Activated CD4-positive, alpha-beta T cell treated with anti-CD3 and anti-CD28 coated beads for 36 hours (primary cell): ENCODE data around the gene IL32. TPM values are rescaled to one million over a fixed set of nuclear protein-coding genes. Genes with fewer than 3 reads are reported as not detected.
"Not testable (repeated sequence)": the region's sequence is repeated elsewhere in the genome, so short reads cannot be mapped to it uniquely, and the experiment has no call there.

Experiments
- ATAC-seq: fragments of 200-7000 bp; cut with Tn5 transposase; one replicate; pipeline ENCODE4 v1.10.0; 2021; ENCODE audit warnings: mild to moderate bottlenecking, moderate library complexity
- CTCF ChIA-PET: fragments of 350-600 bp; sonication (Branson Sonifier 250); formaldehyde crosslinking; loops from one replicate; lab custom pipeline; 2021; ENCODE audit warnings: antibody characterized with exemption; lab: Charles Lee
- POLR2A ChIA-PET: fragments of 350-600 bp; sonication (Branson Sonifier 250); formaldehyde crosslinking; loops from one replicate; lab custom pipeline; 2021; ENCODE audit warnings: antibody characterized with exemption, inconsistent platforms; lab: Charles Lee
- DNase-seq: peaks from one replicate; pipeline ENCODE4 v3.0.0-alpha.2; 2020
- H3K27ac Mint-ChIP-seq: one replicate; pipeline ENCODE4 v1.8.0; 2021; ENCODE audit warnings: mixed read lengths
- H3K27me3 Mint-ChIP-seq: one replicate; pipeline ENCODE4 v1.8.0; 2021; ENCODE audit warnings: mixed read lengths
- H3K36me3 Mint-ChIP-seq: one replicate; pipeline ENCODE4 v1.8.0; 2021; ENCODE audit warnings: low read depth, mixed read lengths
- H3K4me1 Mint-ChIP-seq: one replicate; pipeline ENCODE4 v1.8.0; 2021; ENCODE audit warnings: mixed read lengths
- H3K4me3 Mint-ChIP-seq: one replicate; pipeline ENCODE4 v1.8.0; 2021; ENCODE audit warnings: mild to moderate bottlenecking, moderate library complexity, mixed read lengths
- H3K9me3 Mint-ChIP-seq: one replicate; pipeline ENCODE4 v1.8.0; 2021; ENCODE audit warnings: low read depth, mixed read lengths
- intact Hi-C, 2 experiments: fragments of 100-400 bp; cut with DNase I in 1 of 2; cut with micrococcal nuclease in 1 of 2; formaldehyde crosslinking; loops; one replicate each; pipeline versions ENCODE4 v1.14.2 to v1.15.1; 2022 to 2024; cut with DNase I, micrococcal nuclease
- total RNA-seq, 2 experiments: library from RNA; stranded (reverse); gene quantifications; one replicate each; pipeline ENCODE4 v1.2.3, GENCODE V29; 2021

Gene IL32
- total RNA-seq, 2 experiments from 2014 or later, result 1,864 to 2,360 TPM

GRCh38 chr16:3051494-3051893, 13.9 kb upstream of the IL32 start:
- peaks cover 14% of the 10 kb centered on the region for H3K27me3 Mint-ChIP-seq
- no peak overlapping the region for H3K4me3 Mint-ChIP-seq
- ChIA-PET POLR2A (interaction anchor here (1.0 kb wide), 1 partner anchor 21 kb away, joined by 3 read pairs; no protein-coding TSS in a partner anchor), CTCF (interaction anchor here (0.6 to 6.0 kb wide), 4 partner anchors 20 to 115 kb away, joined by 3 to 61 read pairs (median 4); no protein-coding TSS in a partner anchor)
- DNase-seq (no peak), ATAC-seq (no peak)
- H3K27ac Mint-ChIP-seq, result no peak overlapping the region
- peaks cover 6% of the 10 kb centered on the region for H3K36me3 Mint-ChIP-seq
- intact Hi-C loops, result no loop called here
- H3K4me1 Mint-ChIP-seq, result peaks cover 30% of the 10 kb centered on the region
- H3K9me3 Mint-ChIP-seq, result no peaks in the 10 kb centered on the region

GRCh38 chr16:3052571-3053329, 12.7 kb upstream of the IL32 start:
- ATAC-seq, result peak; percentile 79

GRCh38 chr16:3053330-3053710, 12.1 kb upstream of the IL32 start:
- peaks cover 12% of the 10 kb centered on the region for H3K36me3 Mint-ChIP-seq
- H3K4me3 Mint-ChIP-seq, POLR2A ChIA-PET, H3K27me3 Mint-ChIP-seq, CTCF ChIA-PET, H3K9me3 Mint-ChIP-seq, H3K27ac Mint-ChIP-seq, DNase-seq, intact Hi-C loops: not testable (repeated sequence)
- ATAC-seq, result peak; percentile 1
- peaks cover 37% of the 10 kb centered on the region for H3K4me1 Mint-ChIP-seq

More at GRCh38 chr16:3052571-3053329, 12.7 kb upstream of the IL32 start:
- H3K27me3 Mint-ChIP-seq, intact Hi-C loops, H3K4me3 Mint-ChIP-seq, H3K9me3 Mint-ChIP-seq, POLR2A ChIA-PET: not testable (repeated sequence)
- peaks cover 12% of the 10 kb centered on the region for H3K36me3 Mint-ChIP-seq
- CTCF ChIA-PET, result interaction anchor here (6.0 kb wide), 1 partner anchor 21 kb away, joined by 61 read pairs; no protein-coding TSS in a partner anchor
- H3K27ac Mint-ChIP-seq, result peak overlapping the region; percentile 25
- peaks cover 37% of the 10 kb centered on the region for H3K4me1 Mint-ChIP-seq
- peak; percentile 67 for DNase-seq

DNA sequence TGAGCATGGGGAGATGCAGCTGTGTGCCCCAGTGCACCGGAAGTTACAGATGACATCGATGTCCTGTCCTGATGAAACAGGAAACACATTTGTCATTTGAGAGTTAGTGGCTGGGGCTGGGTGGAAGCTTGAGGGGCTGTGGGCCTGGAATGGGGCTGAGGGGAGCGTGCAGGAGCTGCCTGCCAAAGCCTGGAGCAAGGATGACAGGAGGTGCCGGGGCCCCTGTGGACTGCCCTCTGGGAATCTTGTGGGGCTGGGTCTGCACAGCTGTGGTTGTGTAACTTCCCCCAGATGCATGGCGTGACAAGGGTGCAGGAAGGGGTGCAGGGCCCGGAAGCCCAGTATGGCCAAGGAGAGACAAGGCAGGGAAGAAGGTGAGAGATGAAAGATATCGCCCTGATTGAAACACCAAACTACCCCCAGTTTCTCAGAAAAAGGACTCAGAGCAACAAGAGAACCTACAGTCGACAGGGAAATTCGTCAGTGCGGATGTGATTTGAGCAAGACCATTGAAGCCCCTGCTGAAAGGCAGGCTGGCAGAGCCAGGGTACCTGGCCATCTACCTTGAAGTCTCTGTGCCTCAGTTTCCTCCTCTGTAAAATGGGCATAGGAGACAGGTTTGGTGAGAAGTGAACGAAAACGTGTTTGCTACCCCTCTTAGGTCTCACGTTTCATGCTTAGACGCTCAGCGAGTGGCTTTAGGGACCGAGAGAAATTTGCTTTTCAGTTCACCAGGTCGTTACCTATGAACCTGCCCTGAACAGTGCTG, 10.3 kb upstream of the IL32 start:
- intact Hi-C loops, result loop anchor here in 1 of 2 experiments (5.0 kb wide), 1 partner anchor 33 kb away; the partner anchor contains the start of genes HCFC1R1, THOC6 and TNFRSF12A
- Mint-ChIP-seq H3K27ac (peak overlapping the region; percentile 65), H3K4me3 (no peak overlapping the region), H3K4me1 (peaks cover 44% of the 10 kb centered on the region), H3K36me3 (peaks cover 13% of the 10 kb centered on the region), H3K9me3 (no peaks in the 10 kb centered on the region), H3K27me3 (no peaks in the 10 kb centered on the region)
- no peak for ATAC-seq
- POLR2A ChIA-PET, result interaction anchor here (0.5 kb wide), 1 partner anchor 27 kb away, joined by 3 read pairs; no protein-coding TSS in a partner anchor
- CTCF ChIA-PET, result interaction anchor here (0.7 to 0.9 kb wide), 2 partner anchors 23 to 41 kb away, joined by 3 read pairs; no protein-coding TSS in a partner anchor
- no peak for DNase-seq

DNA sequence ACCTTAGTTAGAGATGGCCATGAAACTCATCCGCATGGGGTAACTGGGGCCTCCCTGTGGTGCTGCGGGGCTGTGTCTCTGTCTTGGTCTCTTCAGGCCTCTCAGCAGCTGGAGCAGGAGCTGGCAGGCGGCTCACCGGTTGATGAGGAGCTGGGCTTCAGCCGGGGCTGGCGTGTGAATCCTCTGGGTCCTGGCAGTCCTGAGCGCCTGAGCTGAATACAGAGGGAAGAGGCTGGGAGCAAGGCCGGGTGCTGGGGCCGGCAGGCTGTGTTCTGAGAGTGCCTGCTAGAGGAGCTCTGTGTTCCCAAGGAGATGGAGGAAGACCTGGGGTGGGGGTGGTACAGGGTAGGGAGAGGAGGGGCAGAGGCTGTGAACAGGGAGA, 9.7 kb upstream of the IL32 start:
- H3K27me3 Mint-ChIP-seq, ATAC-seq, POLR2A ChIA-PET, H3K9me3 Mint-ChIP-seq, H3K4me3 Mint-ChIP-seq, DNase-seq: not testable (repeated sequence)
- peaks cover 50% of the 10 kb centered on the region for H3K4me1 Mint-ChIP-seq
- CTCF ChIA-PET, result interaction anchor here (0.9 to 1.1 kb wide), 3 partner anchors 15 to 74 kb away, joined by 3 to 4 read pairs (median 3); no protein-coding TSS in a partner anchor
- peak overlapping the region; percentile 65 for H3K27ac Mint-ChIP-seq
- intact Hi-C loops, result loop anchor here in 1 of 2 experiments (5.0 kb wide), 1 partner anchor 33 kb away; the partner anchor contains the start of genes HCFC1R1, THOC6 and TNFRSF12A
- peaks cover 13% of the 10 kb centered on the region for H3K36me3 Mint-ChIP-seq

- intact Hi-C loops, result loop anchor here in 1 of 2 experiments (5.0 kb wide), 1 partner anchor 34 kb away; the partner anchor contains the start of genes HCFC1R1, THOC6 and TNFRSF12A
- ATAC-seq (no peak), DNase-seq (no peak)
- Mint-ChIP-seq H3K4me1 (peaks cover 46% of the 10 kb centered on the region), H3K9me3 (no peaks in the 10 kb centered on the region), H3K27ac (no peak overlapping the region), H3K27me3 (no peaks in the 10 kb centered on the region), H3K36me3 (peaks cover 13% of the 10 kb centered on the region), H3K4me3 (peak overlapping the region; percentile 84)
- ChIA-PET POLR2A (interaction anchor here (0.6 kb wide), 2 partner anchors 25 to 52 kb away, joined by 3 read pairs; no protein-coding TSS in a partner anchor), CTCF (interaction anchor here (0.5 to 1.1 kb wide), 4 partner anchors 14 to 266 kb away, joined by 3 to 4 read pairs (median 3); no protein-coding TSS in a partner anchor)
Measured at GRCh38 chr16:3056336-3057180, 8.9 kb upstream of the IL32 start.

GRCh38 chr16:3057181-3058138, 8.0 kb upstream of the IL32 start:
- Mint-ChIP-seq H3K9me3 (no peaks in the 10 kb centered on the region), H3K36me3 (peaks cover 13% of the 10 kb centered on the region), H3K4me1 (peaks cover 53% of the 10 kb centered on the region), H3K4me3 (peak overlapping the region; percentile 84), H3K27me3 (no peaks in the 10 kb centered on the region), H3K27ac (peak overlapping the region; percentile 60)
- ChIA-PET POLR2A (interaction anchor here (1.0 kb wide), 1 partner anchor 72 kb away, joined by 3 read pairs; no protein-coding TSS in a partner anchor), CTCF (interaction anchor here (1.0 to 4.0 kb wide), 9 partner anchors 14 to 111 kb away, joined by 3 to 83 read pairs (median 7); partner anchors contain the start of gene ZSCAN10)
- DNase-seq, result no peak
- no peak for ATAC-seq
- intact Hi-C loops, result loop anchor here (1.0 to 5.0 kb wide), 3 partner anchors 35 to 54 kb away; partner anchors contain the start of genes HCFC1R1 (in 1 of the 2), THOC6 (in 1 of the 2) and TNFRSF12A (in 1 of the 2)

GRCh38 chr16:3058139-3059030, 7.1 kb upstream of the IL32 start:
- ATAC-seq (peak; percentile 51), DNase-seq (peak; percentile 78)
- Mint-ChIP-seq H3K4me1 (peaks cover 62% of the 10 kb centered on the region), H3K36me3 (peaks cover 13% of the 10 kb centered on the region), H3K9me3 (no peaks in the 10 kb centered on the region), H3K4me3 (peak overlapping the region; percentile 84), H3K27ac (peak overlapping the region; percentile 72), H3K27me3 (no peaks in the 10 kb centered on the region)
- intact Hi-C loops, result loop anchor here (1.0 to 5.0 kb wide), 12 partner anchors 30 to 108 kb away; partner anchors contain the start of genes HCFC1R1 (in 1 of the 2), THOC6 (in 1 of the 2) and TNFRSF12A (in 1 of the 2)
- ChIA-PET POLR2A (interaction anchor here (0.6 to 1.0 kb wide), 4 partner anchors 30 to 100 kb away, joined by 3 read pairs; partner anchors contain the start of gene ZNF213), CTCF (interaction anchor here (0.8 to 4.0 kb wide), 17 partner anchors 11 to 131 kb away, joined by 3 to 83 read pairs (median 5); partner anchors contain the start of genes ZNF213 and ZSCAN10)
